GM18502 (cell line): ENCODE measurements around the gene NPAS2.

Experiments used
- ATAC-seq: cut with Tn5 transposase; IDR thresholded peaks from one replicate; pipeline ENCODE4 v1.9.1; 2021; ENCODE audit warnings: mild to moderate bottlenecking; ENCODE audit not compliant: unreplicated experiment, poor library complexity

NPAS2 gene

DNA sequence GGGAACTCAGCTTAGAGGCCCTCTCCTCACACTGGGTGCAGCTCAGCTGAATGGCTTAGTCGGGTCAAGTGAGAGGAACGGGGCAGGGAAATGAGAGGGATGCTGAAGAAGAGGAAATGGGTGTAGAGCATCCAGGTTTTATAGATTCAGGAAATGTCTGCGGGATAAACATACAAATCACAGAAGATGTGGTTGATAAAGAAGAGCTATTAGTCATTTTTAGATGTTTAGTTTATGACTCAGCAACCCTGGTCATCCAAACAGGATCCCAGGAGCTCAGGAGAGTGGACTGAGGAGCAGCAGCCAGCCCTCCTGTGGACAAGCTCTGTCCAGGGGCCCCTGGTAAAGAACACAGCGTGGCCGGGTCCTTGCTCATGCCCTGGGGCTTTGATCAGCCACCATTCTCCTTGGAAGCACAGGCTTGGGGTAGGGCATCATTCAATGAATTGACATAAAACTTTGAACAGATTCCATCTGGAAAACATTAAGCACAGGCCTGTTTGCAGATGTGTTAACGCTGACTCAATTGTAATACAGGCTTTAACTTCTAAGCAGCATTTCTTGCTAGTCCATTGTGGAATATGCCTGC lies 83.0 kb downstream of the NPAS2 start:
- no peak for ATAC-seq

- no peak for ATAC-seq
Measured at GRCh38 chr2:100903534-100904258, 83.8 kb downstream of the NPAS2 start.

DNA sequence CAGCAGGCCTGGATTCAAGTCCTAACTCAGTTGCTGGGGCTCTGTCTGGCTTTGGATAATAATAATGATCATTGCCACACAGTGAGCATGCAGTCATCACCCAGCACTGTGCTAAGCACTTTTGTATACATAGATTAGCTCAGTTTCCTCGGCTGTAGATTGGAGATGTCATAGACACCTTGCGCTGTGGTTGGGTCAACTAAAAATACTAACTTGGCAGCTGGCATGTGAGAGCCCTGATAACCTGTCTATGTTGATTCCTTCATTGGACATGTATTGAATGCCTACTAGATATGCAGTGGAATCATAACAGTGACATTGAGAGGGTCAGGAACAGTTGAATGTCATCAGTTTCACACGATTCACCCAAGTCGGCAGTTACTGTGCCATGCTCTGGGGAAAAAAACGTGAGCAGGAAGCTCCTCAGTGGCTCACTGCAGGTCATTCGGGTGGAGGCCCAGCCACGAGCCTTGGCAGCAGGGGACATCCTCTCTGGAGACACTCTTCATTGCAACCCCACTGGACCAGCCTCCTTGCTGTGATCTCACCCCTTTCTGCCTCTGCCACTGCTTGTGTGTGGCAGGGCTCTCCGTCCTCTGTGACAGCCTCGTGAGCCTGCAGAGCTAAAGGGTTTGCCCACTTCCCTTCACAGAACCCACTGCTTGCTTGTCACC lies 85.3 kb downstream of the NPAS2 start:
- ATAC-seq: no peak

DNA sequence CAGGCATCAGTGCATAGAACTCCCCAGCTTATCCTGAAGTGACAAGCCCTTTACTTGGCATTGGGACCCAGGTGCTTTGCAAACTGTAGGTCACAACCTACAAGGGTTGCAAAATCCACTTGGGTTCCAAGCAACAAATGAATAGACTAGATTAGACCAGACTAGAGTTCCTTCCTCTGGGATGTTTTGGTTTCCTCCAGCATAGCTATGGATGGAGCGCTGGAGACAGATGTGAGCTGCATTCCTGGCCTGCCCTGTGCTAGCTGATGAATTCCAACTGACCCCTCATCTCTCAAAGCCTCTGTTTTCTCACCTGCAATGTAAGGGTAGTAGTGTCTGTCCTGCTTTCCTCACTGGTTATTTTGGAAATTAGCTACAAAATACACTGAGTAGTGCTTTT lies 86.2 kb downstream of the NPAS2 start:
- no peak for ATAC-seq

GRCh38 chr2:100906679-100907078 lies 86.7 kb downstream of the NPAS2 start:
- ATAC-seq: no peak

- no peak for ATAC-seq
Measured at GRCh38 chr2:100907832-100908231, 87.9 kb downstream of the NPAS2 start.

DNA sequence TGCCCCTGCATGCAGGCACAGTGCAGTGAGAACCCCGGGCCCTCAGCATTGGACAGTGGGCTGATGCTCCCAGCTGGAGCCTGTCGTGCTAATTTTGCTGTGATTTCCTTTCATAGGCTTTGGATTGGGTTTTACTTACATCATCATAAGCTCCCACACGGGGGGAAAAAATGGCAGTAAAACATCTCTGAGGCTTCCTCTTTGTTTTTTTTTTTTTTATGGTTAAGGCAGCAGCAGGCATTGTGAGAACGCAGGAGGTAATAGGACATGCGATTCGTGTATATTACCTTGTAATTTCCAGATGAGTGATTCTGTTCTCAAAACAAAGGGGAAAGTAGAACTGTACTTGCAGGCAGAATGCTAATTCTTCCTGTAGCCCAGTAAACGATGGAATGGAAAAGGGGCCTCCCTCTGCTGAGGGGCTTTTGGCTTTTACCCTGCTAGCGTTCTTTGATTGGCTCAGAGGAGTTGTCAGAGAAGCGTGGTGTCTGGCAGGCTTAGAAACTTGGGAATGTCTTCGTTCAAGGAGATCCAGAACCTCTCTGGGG lies 89.7 kb downstream of the NPAS2 start:
- no peak for ATAC-seq

DNA sequence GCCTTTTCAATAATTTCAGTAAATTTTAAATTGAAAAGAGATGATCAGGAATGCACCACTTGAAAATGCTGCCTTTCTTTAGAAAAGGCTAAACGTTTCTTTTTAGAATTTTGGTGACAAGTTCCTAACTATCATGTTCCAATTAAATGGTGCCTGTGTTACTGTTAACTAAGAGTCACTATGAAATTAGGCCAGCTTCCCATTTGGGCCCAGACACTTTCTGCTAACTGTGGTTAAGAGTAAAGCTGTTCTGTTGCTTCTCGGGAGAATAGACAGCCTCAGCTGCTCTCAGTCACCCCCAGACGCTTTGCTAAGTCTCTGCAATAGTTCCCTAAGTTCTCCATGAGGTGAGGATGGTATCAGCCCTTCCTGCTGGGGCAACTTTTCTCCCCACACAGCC lies 90.2 kb downstream of the NPAS2 start:
- ATAC-seq: no peak

DNA sequence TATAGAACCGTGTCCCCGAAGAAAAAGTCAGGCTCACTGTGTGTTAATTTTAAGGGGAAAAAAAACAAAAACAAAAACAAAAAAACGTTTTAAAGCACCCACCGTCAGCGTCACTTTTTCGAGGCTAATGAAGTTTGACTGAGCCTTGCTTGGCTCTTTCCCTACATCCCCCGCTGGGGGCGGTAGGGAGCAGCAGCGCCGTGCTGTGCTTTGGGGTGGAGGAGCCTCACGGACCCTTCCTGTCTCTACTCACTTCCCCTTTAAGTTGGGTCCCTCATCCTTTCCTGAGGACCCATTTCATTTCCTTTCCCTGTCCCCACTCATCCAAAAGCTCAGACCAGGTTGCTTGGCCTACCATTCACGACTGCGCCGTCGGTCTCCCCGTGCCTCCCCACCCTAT lies 99.4 kb downstream of the NPAS2 start:
- ATAC-seq: no peak

- ATAC-seq: no peak
Measured at GRCh38 chr2:100921685-100922161, 101.8 kb downstream of the NPAS2 start.

GRCh38 chr2:100923461-100924060 lies 103.6 kb downstream of the NPAS2 start:
- ATAC-seq: no peak

- ATAC-seq: no peak
Measured at GRCh38 chr2:100924122-100924519, 104.2 kb downstream of the NPAS2 start.

- no peak for ATAC-seq
Measured at GRCh38 chr2:100924520-100925451, 104.8 kb downstream of the NPAS2 start.

- ATAC-seq: no peak
Measured at GRCh38 chr2:100928235-100928634, 108.3 kb downstream of the NPAS2 start.

DNA sequence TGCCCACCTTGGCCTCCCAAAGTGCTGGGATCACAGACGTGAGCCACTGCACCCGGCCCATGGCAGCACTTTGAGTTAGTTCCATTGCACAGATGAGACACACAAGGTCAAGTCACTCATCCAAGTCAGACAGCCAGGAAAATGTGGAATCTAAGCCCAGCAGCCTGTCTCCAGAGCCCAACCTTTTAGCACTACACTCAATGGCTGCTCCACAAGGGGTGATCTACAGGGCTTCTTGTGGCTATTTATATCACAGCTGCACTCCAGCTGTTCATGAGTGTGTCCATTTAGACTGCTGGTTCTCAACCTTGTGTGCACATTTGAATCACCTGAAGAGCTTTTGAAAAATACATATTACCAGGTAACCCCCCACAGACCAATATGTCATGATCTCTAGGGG lies 109.2 kb downstream of the NPAS2 start:
- ATAC-seq: no peak

- ATAC-seq: no peak
Measured at GRCh38 chr2:100934504-100935371, 114.8 kb downstream of the NPAS2 start.

DNA sequence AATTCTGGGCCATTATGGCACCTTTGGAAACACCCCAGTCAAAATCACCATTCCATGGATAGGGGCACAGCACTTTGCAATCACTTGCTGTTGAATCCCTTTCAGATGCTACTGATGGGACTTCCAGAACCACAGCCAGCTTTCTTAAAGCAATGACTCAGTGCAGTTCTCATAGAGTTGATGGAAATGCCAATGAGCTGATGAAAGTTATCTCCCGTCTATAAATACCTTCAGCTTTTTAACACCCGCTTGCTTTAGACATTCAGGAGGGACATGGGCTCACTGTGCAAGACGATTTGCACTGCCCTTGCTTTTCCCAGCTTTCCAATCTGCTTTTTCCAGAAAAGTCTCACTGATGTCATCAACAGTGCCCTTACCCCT lies 115.4 kb downstream of the NPAS2 start:
- ATAC-seq: no peak

DNA sequence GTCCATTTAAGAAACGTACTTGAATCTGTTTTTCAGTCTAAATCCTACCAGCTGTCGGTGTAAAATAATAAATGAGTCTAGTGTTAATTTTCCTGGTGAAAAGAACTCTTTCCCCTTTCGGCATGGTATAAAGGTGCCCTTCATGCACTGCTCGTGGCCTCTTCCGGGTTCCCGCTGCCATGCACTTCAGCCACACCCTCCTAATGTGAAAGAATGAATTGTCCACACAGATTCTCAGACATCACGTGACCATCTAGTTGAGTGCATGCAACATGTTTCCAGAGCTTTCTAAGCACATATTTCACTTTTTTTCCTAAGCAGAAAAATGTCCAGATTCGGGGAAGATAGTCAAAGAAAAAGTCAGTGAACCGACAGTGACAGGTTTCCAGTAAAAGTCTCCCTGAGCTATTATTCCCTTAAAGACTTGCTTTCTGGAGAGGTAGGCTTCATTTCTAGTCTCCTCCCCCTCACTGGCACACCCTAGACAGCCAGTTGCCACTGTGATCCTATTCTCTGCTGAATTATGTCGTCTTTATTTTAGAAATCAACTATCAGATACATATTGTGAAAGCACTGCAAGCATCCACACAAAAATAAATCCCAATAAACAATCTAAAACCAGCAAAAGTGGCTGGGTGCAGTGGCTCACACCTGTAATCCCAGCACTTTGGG lies 116.3 kb downstream of the NPAS2 start:
- ATAC-seq: no peak
